GM19238 (cell line): ENCODE measurements around the gene PFN1.
A peak's percentile ranks its signal among the peaks of the same experiment; 100 is the strongest.

Experiments used
- DNase-seq: peaks from one replicate; pipeline ENCODE4 v3.0.0; 2011; ENCODE audit warnings: low spot score; ENCODE audit not compliant: insufficient read length

Gene PFN1

GRCh38 chr17:4948166-4948930, at the start of gene PFN1:
Gene PFN1, minus strand, starts transcription at chr17:4948530. Its CDS starts 136 bp downstream, at chr17:4948394.
- peak; percentile 84 for DNase-seq

DNA sequence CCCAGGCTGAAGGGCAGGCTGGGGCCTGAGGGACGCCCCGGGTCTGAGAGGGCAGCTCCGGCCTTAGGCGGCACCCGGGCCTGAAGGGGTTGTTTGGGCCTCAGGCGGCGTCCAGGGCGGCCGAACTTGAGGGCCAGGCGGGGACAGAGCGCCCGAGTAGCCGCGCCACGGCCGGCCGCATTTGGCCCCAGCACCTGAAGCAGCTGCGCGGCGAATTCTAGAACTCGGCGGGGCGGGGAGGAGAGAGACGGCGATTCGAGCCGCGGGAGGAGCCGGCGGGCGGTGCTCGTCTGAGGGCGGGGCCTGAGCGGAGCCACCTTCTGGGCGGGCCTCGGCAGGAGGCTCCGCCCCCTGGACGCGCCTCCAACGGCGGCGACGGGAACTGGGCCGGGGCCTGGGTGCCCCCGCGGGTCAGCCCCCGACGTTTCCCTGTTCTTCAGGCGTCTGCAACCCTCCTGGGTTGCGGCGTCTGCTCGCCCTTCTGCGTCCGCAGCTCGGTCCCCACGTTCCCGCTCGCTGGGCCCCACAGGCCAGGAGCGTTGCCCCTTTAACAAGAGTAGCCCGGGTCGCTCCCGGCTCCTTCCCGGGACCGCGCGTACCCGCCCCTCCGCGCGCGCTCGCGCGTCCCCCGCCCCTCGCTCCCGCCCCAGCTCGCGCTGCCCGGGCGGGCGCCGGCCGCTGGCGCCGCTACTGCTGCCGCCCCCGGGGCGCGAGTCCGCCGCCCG, 49.1 kb upstream of the PFN1 start, which contains the start of the genes INCA1 and KIF1C:
Gene INCA1, minus strand, starts transcription at position 221 of the 725 bp plus-strand sequence. CDS start 3,085 bp downstream, outside the sequence.
Gene KIF1C, plus strand, starts transcription at position 649 of the 725 bp plus-strand sequence. CDS start 2,297 bp downstream, outside the sequence.
- DNase-seq: peak; percentile 98

GRCh38 chr17:4994081-4994595, 45.8 kb upstream of the PFN1 start:
- no peak for DNase-seq

DNA sequence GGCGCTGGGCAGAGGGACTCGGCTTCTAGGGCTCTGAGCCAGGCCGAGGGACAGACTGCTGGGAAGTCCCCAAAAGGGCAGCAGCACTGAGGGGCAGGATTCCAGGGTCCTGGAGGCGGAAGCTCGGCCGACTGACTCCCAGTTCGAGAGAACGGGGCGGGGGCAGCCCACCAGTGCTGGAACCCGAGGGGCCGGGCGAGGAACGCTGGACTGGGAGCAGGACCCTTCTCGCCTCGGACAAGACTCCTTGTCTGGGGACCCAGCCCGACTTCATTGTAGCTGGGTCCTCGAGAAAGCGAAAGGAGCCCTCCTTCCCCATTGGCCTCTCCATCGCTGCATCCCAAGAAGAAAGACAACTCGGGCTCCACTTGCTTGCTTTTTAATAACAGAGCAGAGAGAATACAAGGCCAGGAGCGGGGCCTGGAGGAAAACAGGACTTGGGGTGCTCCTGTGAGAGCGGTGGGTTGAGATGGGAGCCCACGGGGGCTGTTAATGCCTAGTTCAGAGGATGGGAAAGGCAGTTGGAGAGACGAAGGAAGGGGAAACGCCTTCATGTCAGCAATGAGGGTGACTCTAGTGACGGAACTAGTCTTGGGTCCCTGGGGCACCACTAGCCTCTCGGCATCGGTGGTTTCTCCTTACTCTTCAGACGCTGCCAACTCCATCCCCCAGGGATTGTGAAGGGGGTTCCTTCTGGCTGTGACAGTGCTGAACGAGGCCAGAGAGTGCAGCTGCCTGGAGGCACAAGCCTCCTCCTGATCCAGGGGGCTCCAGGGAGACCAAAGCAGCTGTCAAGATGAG, 39.6 kb upstream of the PFN1 start:
- no peak for DNase-seq

DNA sequence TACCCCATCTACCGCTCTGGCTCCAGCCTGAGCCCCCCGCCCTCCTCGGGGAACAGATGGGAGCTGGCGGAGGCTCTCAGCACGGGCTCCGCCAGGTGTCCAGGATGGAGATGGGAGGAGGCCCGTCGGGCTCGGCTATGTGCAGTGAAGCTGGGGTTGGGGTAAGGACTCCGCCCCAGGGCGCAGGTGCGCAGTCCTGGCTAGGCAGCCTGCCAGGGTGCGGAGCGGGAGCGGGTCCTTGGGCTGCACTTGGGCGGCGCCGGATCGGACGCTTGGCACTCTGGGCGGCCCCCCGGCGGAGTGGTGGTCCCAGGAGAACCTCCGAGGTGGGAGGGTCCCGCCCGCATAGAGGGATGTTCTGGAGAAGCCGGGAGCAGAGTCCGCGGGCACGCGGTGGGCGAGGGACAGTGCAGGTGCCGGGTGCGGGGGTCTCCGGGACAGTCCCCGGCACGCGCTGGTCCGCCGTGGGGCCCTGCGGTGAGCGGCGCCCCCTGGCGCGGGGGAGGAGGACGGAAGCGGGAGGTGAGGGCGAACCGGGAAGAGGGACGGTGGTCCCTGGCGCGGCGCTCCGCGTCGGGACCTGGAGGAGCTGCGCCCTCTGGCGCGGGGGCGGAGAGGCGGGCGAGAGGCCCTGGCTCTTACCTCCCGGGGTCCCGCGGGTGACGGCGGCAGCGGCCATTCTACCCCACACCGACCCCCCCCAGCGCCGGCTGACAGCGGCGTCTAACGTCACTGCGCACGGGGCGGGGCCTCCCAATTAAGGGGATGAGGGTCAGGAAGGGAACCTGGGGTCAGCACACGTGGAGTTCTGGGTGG, 38.8 kb upstream of the PFN1 start, which contains the start of gene CAMTA2:
Gene CAMTA2, minus strand, starts transcription at position 725 of the 816 bp plus-strand sequence. CDS start 1,453 bp downstream, outside the sequence.
- DNase-seq: peak; percentile 82

- no peak for DNase-seq
Measured at GRCh38 chr17:4986403-4986802, 38.1 kb upstream of the PFN1 start.

DNA sequence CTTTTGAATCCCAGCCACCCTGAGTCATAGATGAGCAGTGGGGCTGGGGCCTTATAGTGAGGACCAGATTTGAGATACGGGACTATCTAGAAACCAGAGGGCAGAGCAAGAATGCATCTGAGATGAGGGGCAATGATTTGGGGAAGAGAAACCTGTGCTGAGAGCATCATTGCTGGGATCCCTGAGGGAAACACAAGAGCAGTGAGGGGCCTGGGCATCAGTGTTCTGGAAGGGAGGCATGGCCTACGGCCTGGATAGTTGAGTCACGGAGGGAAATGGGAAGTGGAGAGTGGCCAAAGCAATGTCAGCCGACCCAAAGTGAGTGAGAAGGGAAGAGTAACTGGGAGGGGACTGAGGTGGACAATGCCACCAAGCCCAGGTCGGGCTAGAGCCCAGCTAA, 34.0 kb upstream of the PFN1 start:
- DNase-seq: no peak

- no peak for DNase-seq
Measured at GRCh38 chr17:4980644-4981216, 32.4 kb upstream of the PFN1 start.

DNA sequence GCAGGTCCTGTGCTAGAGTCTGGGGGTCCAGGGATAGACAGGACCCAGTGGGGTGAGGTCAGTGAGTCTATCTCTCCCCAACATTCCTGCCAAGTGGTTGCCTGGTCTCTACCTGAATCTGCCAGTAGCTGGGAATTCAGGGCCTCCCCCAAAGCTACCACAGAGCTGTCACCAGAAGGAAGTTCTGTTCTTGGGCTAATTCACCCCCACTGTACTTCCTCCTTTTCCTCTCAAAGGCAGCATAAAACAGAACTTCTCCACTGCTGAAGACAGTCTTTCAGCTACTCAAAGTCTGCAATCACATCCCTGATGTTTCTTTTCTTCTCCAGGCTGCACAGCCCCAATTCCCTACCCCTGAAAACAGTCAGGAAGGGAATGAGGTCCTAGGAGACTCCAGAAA, 30.4 kb upstream of the PFN1 start:
- DNase-seq: no peak

GRCh38 chr17:4974115-4974670, 25.9 kb upstream of the PFN1 start:
- DNase-seq: no peak

DNA sequence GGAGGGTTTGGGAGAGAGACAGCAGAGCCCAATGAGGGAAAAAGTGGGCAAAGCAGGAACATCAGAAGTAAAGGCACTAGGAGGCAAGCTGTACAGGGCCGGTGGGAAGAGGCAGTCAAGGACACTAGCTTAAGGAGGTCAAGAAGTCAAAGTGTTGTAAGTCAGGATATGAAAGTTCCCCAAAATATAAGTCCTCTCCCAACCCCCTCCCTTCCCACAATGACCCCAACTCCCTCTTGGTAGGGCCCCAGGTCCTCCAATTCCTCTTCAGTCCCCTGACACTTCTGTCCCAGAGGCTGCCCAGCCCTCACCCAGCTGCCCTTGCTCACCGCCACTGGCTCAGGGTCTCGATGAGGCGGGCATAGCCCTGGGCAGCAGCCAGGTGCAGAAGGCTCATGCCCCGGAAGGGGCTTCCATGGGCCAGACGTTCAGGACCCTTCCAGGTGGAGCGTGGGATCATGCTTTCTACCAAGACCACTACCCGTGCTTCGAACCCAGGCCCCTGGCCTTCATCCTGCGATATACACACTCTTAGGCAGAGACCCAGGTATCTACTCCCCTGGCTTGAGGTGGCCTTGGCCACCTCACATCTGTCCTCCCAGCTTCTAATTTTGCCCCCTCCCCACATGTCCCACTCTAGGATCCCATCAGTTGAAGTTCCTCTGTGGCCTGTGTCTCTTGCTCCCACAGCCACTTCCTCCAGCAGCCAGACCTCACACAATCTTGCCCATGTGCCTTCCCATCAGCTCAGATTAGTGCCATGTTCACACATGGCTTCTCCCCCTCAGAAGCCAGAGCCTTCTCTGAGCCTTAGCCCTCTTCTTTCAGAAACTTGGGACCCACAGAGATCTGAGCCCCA, 25.2 kb upstream of the PFN1 start:
- DNase-seq: no peak

GRCh38 chr17:4972752-4973151, 24.4 kb upstream of the PFN1 start:
- no peak for DNase-seq

- no peak for DNase-seq
Measured at GRCh38 chr17:4972322-4972721, 24.0 kb upstream of the PFN1 start.

DNA sequence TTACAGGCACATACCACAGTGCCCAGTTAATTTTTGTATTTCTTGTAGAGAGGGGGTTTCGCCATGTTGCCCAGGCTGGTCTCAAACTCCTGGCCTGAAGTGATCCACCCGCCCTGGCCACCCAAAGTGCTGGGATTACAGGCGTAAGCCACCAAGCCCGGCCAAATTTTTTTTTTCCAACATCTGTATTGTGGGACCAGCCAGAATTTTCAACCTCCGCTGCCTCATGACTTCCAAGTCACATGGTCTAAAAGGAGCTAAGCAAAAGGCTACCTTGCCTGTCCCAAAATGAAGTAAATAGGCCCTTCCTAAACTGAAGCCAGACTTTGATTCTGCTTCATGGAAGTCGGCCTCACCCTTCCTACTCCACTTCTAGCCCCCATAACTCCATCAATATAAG, 23.5 kb upstream of the PFN1 start:
- no peak for DNase-seq

- DNase-seq: no peak
Measured at GRCh38 chr17:4970273-4970672, 21.9 kb upstream of the PFN1 start.

- no peak for DNase-seq
Measured at GRCh38 chr17:4969551-4970173, 21.3 kb upstream of the PFN1 start.

- no peak for DNase-seq
Measured at GRCh38 chr17:4969047-4969550, 20.8 kb upstream of the PFN1 start.

GRCh38 chr17:4968486-4969046, 20.2 kb upstream of the PFN1 start:
- no peak for DNase-seq
